NCI-H510A (cell line): ENCODE measurements around the gene TMEM14A.

Experiments used
- DNase-seq: peaks from one replicate; lab custom pipeline; 2025; lab: John Stamatoyannopoulos, UW

TMEM14A gene

DNA sequence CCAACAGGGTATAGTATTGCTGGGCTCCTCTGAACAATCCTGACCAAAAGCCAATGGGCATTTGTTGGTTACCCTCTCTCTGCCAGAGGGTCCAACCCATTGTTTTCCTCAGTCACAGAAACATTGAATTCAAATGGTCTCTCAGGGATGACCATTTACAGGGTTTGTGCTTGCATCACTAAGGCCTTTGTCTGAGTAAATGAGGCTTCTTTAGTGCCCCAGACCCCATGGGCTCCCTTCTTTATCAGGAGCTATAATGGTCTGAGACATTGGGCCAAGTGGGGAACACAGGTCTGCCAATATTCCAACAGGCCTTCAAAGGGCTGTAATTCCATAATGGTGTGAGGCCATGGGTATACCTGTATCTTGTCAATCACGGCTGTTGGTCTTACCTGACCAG, 65.2 kb downstream of the TMEM14A start:
- no peak for DNase-seq
